Measurements from ENCODE around the gene C4orf51. TPM values are rescaled to one million over a fixed set of nuclear protein-coding genes. Genes with fewer than 3 reads are reported as not detected.

Gene C4orf51
- not detected in 5 replicates for total RNA-seq (2022; extraction: Qiagen RNA extraction; ENCODE audit: low read depth)

DNA sequence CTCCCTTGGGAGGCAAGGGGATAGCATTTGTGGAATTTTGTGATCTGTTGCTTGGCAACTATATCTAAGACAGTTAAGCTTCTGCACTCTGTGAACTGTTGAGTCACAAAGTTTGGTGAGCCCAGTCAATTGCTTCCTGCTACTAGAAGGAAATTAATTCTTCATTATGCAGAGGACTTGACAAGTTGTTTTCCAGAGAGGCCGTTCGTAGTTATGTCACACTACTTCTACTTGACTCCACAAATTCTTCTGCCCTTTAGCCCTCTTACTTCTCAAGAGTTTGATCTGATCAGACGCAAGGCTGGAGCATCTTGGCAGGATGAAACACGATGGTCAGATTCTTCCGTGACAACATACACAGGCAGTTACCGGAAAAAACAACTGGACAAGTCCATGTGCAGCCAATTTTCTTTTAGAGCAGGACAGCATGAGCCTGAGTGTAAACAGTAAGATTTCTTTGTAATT is at the start of gene C4orf51:
Gene C4orf51 (plus strand): TSS at position 156 of the 465 bp plus-strand sequence. CDS start 58 bp downstream, at position 214.

Other genes with a start within 250 kb of the C4orf51 start
- gene SMAD1, start 198.3 kb upstream of the C4orf51 start, total RNA-seq (2022; extraction: Qiagen RNA extraction; ENCODE audit: low read depth), result 8.1 to 11.4 TPM (median 9.9 TPM) in 5 replicates
- gene MMAA, start 60.8 kb upstream of the C4orf51 start, total RNA-seq (2022; extraction: Qiagen RNA extraction; ENCODE audit: low read depth), result 0.98 to 2.3 TPM (median 1.8 TPM) in 5 replicates

Data from A549 treated with ZK216348 at 1 μM for 4 hours (cell line).